GM12892 (cell line): ENCODE measurements around the gene TULP4.
"Not testable (repeated sequence)": the region's sequence is repeated elsewhere in the genome, so short reads cannot be mapped to it uniquely, and the experiment has no call there.

ENCODE experiments used
- POLR2A ChIP-seq: IDR thresholded peaks from 2 replicates; pipeline ENCODE4 v1.6.1; 2011; ENCODE audit warnings: low read depth, low read length, control low read depth
- POLR2AphosphoS5 ChIP-seq: IDR thresholded peaks from 2 replicates; pipeline ENCODE4 v1.6.1; 2011; ENCODE audit warnings: low read depth, low read length, control low read depth

- not testable (repeated sequence) for TF ChIP-seq POLR2AphosphoS5, POLR2A
Measured at GRCh38 chr6:158391977-158392376, 79.7 kb downstream of the TULP4 start.
